ENCODE measurements around the gene FOSL1. TPM values are rescaled to one million over a fixed set of nuclear protein-coding genes. Genes with fewer than 3 reads are reported as not detected.

The FOSL1 gene
- polyA plus RNA-seq, 3 donors, result 2.5 to 28.2 (median 2.5) TPM

- Histone ChIP-seq H3K9ac (ENCODE audit: insufficient read depth, low read length, poor library complexity, severe bottlenecking) (no peak overlapping the region), H3K4me2 (replicated peaks; ENCODE audit: extremely low read depth, low read length, poor library complexity, severe bottlenecking) (no peak overlapping the region), H3K9me3 (replicated peaks in 1 of 2; ENCODE audit: control insufficient read depth in 1 of 2, insufficient read depth in 1 of 2, low read length in 2 of 2) (no peaks in the 10 kb centered on the region), H3K79me2 (ENCODE audit: insufficient read depth, low read length) (no peaks in the 10 kb centered on the region), H3K4me1 (ENCODE audit: control insufficient read depth in 1 of 2, insufficient read depth in 2 of 2, low read length in 2 of 2) (peaks cover 3 to 4% of the 10 kb centered on the region in 2 donors), H3K4me3 (replicated peaks in 1 of 3; ENCODE audit: low read depth in 2 of 3, low read length in 3 of 3) (no peak overlapping the region), H3K27me3 (ENCODE audit: control insufficient read depth in 2 of 2, insufficient read depth in 2 of 2, low read length in 2 of 2) (no peaks in the 10 kb centered on the region), H3K27ac (ENCODE audit: low read depth in 1 of 2, low read length in 2 of 2) (no peak overlapping the region), H3K36me3 (replicated peaks in 1 of 2; ENCODE audit: control insufficient read depth in 1 of 2, insufficient read depth in 2 of 2, low read length in 2 of 2) (no peaks in the 10 kb centered on the region), H4K20me1 (ENCODE audit: insufficient read depth, low read length) (no peaks in the 10 kb centered on the region), H2AFZ (ENCODE audit: insufficient read depth, low read depth, low read length, poor library complexity, severe bottlenecking) (no peak overlapping the region)
- intact Hi-C loops (cut with micrococcal nuclease), result no loop called here
- H3K4me1 Mint-ChIP-seq, result peaks cover 6% of the 10 kb centered on the region
- 100% methylated on average over 2 of the region's 5 CpGs for WGBS (ENCODE audit: insufficient coverage)
- no peak for DNase-seq
- no peaks in the 10 kb centered on the region for H3K9me3 Mint-ChIP-seq
- H3K36me3 Mint-ChIP-seq, result no peaks in the 10 kb centered on the region
- no peak overlapping the region for H3K27ac Mint-ChIP-seq
- no peak overlapping the region for H3K4me3 Mint-ChIP-seq
- peaks cover 0 to 13% (median 8%) of the 10 kb centered on the region in 3 donors for H3K27me3 Mint-ChIP-seq (ENCODE audit: low read depth in 3 of 3)
- no peak for TF ChIP-seq CTCF (IDR thresholded peaks at IDR 0.05)
These were observed 6.4 kb upstream of the FOSL1 start for GRCh38 chr11:65906602-65907001.

- H3K27ac Mint-ChIP-seq, result peak overlapping the region in 1 of 7 donors; percentile 43
- H3K27me3 ChIP-seq (ENCODE audit: control insufficient read depth in 2 of 2, insufficient read depth in 2 of 2, low read length in 2 of 2), result no peaks in the 10 kb centered on the region
These were observed 3.5 kb upstream of the FOSL1 start for GRCh38 chr11:65903715-65904114.

More at GRCh38 chr11:65903715-65904114, 3.5 kb upstream of the FOSL1 start:
- H3K4me3 Mint-ChIP-seq, result no peak overlapping the region
- Histone ChIP-seq H3K4me1 (ENCODE audit: control insufficient read depth in 1 of 2, insufficient read depth in 2 of 2, low read length in 2 of 2) (peaks cover 17 to 21% of the 10 kb centered on the region in 2 donors), H3K4me2 (replicated peaks; ENCODE audit: extremely low read depth, low read length, poor library complexity, severe bottlenecking) (no peak overlapping the region), H2AFZ (ENCODE audit: insufficient read depth, low read depth, low read length, poor library complexity, severe bottlenecking) (no peak overlapping the region), H3K27ac (ENCODE audit: low read depth in 1 of 2, low read length in 2 of 2) (no peak overlapping the region), H3K36me3 (replicated peaks in 1 of 2; ENCODE audit: control insufficient read depth in 1 of 2, insufficient read depth in 2 of 2, low read length in 2 of 2) (no peaks in the 10 kb centered on the region), H4K20me1 (ENCODE audit: insufficient read depth, low read length) (peaks cover 5% of the 10 kb centered on the region), H3K9ac (ENCODE audit: insufficient read depth, low read length, poor library complexity, severe bottlenecking) (no peak overlapping the region), H3K79me2 (ENCODE audit: insufficient read depth, low read length) (no peaks in the 10 kb centered on the region), H3K9me3 (replicated peaks in 1 of 2; ENCODE audit: control insufficient read depth in 1 of 2, insufficient read depth in 1 of 2, low read length in 2 of 2) (no peaks in the 10 kb centered on the region), H3K4me3 (replicated peaks in 1 of 3; ENCODE audit: low read depth in 2 of 3, low read length in 3 of 3) (no peak overlapping the region)
- H3K36me3 Mint-ChIP-seq, result no peaks in the 10 kb centered on the region
- intact Hi-C loops (cut with micrococcal nuclease), result no loop called here
- peaks cover 0 to 10% (median 4%) of the 10 kb centered on the region in 3 donors for H3K27me3 Mint-ChIP-seq (ENCODE audit: low read depth in 3 of 3)
- DNase-seq, result no peak
- WGBS (ENCODE audit: insufficient coverage), result 84% methylated on average over 8 of the region's 8 CpGs
- H3K4me1 Mint-ChIP-seq, result peaks cover 11% of the 10 kb centered on the region
- no peaks in the 10 kb centered on the region for H3K9me3 Mint-ChIP-seq
- no peak for TF ChIP-seq CTCF (IDR thresholded peaks at IDR 0.05)
